Bronchial epithelial cell (primary cell): Measurements from ENCODE around the gene B4GAT1. TPM values are rescaled to one million over a fixed set of nuclear protein-coding genes. Genes with fewer than 3 reads are reported as not detected.
"Not testable (repeated sequence)": the region's sequence is repeated elsewhere in the genome, so short reads cannot be mapped to it uniquely, and the experiment has no call there.

Source experiments
- DNase-seq: peaks from one replicate; pipeline ENCODE4 v3.0.0-alpha.2; 2010; ENCODE audit warnings: low read depth
- FAIRE-seq: peaks from 2 replicates; lab custom pipeline; 2011; peaks lifted over from hg19 to GRCh38; lab: Jason Lieb, UNC
- H3K27me3 ChIP-seq: 2 replicates; pipeline ENCODE4 v1.5.1; 2011; ENCODE audit warnings: low read length; ENCODE audit not compliant: control insufficient read depth, insufficient read depth
- H3K36me3 ChIP-seq: 2 replicates; pipeline ENCODE4 v1.5.1; 2011; ENCODE audit warnings: low read length; ENCODE audit not compliant: control insufficient read depth, insufficient read depth
- H3K4me3 ChIP-seq: 2 replicates; pipeline ENCODE4 v1.5.1; 2011; ENCODE audit warnings: mild to moderate bottlenecking, low read depth, low read length, control low read depth
- CTCF ChIP-seq: IDR thresholded peaks from 2 replicates; pipeline ENCODE4 v1.5.1; 2011; ENCODE audit warnings: mild to moderate bottlenecking, moderate library complexity, low read length, control low read depth, inconsistent platforms; ENCODE audit not compliant: insufficient read depth, severe bottlenecking
- total RNA-seq: library from RNA; depleted of rRNA; stranded (reverse); fragments of >200 nt; gene quantifications from 2 replicates; pipeline ENCODE4 v1.2.1, GENCODE V29; 2014

Gene B4GAT1
- total RNA-seq, 1 donor from 2014 or later, result 10.8 TPM

DNA sequence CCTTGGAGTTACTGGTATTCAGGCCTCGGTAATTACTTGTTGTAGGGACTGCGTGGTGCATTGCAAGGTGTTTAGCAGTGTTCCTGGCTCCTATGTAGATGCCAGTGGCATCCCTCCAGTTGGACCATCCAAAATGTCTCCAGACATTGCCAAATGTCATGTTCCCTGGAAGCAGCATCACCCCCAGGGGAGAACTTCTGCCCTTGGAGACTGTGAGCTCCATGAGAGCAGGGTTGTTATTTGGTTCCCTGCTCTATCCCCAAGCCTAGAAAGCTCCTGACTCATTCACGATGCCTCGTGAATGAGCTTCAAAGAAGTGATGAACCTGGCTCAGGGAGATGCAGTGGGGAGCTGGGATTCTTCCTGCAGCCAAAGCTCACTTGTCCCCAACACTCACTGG is 25.8 kb downstream of the B4GAT1 start:
- FAIRE-seq, result no peak
- H3K36me3 ChIP-seq, result no peaks in the 10 kb centered on the region
- no peaks in the 10 kb centered on the region for H3K27me3 ChIP-seq
- no peak for DNase-seq
- TF ChIP-seq CTCF, result no peak
- H3K4me3 ChIP-seq, result no peak overlapping the region

DNA sequence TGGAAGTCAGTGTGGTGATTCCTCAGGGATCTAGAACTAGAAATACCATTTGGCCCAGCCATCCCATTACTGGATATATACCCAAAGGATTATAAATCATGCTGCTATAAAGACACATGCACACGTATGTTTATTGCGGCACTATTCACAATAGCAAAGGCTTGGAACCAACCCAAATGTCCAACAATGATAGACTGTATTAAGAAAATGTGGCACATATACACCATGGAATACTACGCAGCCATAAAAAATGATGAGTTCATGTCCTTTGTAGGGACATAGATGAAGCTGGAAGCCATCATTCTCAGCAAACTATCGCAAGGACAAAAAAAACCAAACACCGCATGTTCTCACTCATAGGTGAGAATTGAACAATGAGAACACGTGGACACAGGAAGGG is 26.7 kb downstream of the B4GAT1 start:
- H3K27me3 ChIP-seq, H3K4me3 ChIP-seq, FAIRE-seq, H3K36me3 ChIP-seq, DNase-seq: not testable (repeated sequence)

DNA sequence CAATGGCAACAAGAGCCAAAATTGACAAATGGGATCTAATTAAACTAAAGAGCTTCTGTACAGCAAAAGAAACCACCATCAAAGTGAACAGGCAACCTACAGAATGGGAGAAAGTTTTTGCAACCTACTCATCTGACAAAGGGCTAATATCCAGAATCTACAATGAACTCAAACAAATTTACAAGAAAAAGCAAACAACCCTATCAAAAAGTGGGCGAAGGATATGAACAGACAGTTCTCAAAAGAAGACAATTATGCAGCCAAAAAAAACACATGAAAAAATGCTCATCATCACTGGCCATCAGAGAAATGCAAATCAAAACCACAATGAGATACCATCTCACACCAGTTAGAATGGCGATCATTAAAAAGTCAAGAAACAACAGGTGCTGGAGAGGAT is 27.1 kb downstream of the B4GAT1 start:
- not testable (repeated sequence) for H3K4me3 ChIP-seq, DNase-seq, FAIRE-seq, H3K27me3 ChIP-seq, H3K36me3 ChIP-seq

DNA sequence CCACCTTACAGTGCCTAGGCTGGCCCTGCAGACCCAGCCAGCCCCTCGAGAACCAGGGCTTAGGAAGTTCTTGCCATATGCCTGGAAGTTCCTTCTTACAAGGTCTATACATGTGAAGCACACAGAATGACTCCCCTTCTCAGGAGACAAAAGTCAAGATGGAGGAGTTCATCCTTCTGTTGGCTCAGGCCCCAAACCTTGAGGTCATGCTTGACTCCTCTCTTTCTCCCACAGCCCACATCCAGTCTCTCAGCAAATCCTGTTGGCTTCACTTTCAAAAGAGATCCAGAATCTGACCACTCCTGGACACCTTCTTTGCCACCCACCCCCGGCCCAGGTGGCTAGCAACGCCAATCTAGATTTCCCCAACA is 28.8 kb downstream of the B4GAT1 start:
- no peak for FAIRE-seq
- no peak for TF ChIP-seq CTCF
- no peaks in the 10 kb centered on the region for H3K36me3 ChIP-seq

GRCh38 chr11:66317723-66318599 is 29.5 kb downstream of the B4GAT1 start:
- Histone ChIP-seq H3K36me3 (no peaks in the 10 kb centered on the region), H3K27me3 (peaks cover 2% of the 10 kb centered on the region), H3K4me3 (no peak overlapping the region)
- DNase-seq (peak; percentile 71), FAIRE-seq (peak; percentile 47)
- no peak for TF ChIP-seq CTCF

More for the DNA sequence above, 28.8 kb downstream of the B4GAT1 start:
- DNase-seq, result no peak
- Histone ChIP-seq H3K27me3 (peaks cover 2% of the 10 kb centered on the region), H3K4me3 (no peak overlapping the region)

DNA sequence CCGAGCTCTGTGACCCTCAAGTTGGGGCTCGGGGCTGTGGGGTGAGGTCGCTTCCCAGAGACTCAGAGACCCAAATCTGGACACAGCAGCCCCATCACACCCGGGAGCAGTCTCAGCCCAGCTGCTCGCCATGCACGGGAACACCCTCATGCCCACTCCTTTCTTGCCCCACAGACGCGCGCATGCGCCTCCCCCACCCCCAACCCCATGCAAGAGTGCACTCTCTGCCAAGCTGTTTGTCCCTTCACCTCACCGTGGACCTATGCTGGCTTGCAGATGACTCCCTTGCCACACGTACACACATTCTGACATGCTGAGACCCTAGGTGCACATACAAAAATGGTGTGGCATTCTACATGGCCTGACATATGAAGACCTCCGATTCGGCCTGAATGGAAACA is 30.1 kb downstream of the B4GAT1 start:
- Histone ChIP-seq H3K4me3 (no peak overlapping the region), H3K36me3 (no peaks in the 10 kb centered on the region), H3K27me3 (peaks cover 2% of the 10 kb centered on the region)
- TF ChIP-seq CTCF, result no peak
- FAIRE-seq (no peak), DNase-seq (no peak)

DNA sequence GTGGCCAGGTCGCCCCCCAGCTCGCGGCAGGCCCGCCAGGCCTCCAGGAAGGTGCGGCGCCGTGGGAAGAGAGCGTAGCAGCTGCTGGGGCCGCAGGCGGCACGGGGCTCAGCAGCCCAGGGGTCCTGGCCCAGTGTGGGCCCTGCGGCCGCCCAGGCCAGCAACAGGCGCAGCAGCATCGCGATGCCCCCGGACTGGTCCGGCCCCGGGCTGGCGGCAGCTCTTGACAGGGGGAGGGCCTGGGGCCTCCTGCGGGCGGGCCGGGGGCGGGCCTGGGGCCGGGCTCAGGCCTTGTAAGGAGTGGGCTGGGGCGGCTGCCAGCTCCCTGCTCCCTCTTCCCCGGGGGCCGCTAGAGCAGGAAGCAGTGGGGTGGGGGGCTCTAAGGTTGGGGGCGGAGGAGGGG is 30.6 kb downstream of the B4GAT1 start, which contains the start of gene CD248:
Gene CD248 (minus strand): TSS at position 196 of the 403 bp plus-strand sequence. CDS start 17 bp downstream, at position 179.
- Histone ChIP-seq H3K27me3 (peaks cover 2% of the 10 kb centered on the region), H3K4me3 (no peak within 1 kb of the TSS), H3K36me3 (no peaks in the 10 kb centered on the region)
- no peak for TF ChIP-seq CTCF
- DNase-seq (no peak), FAIRE-seq (no peak)
